IMR-90 (cell line): ENCODE results near the gene SYNE1. TPM values are rescaled to one million over a fixed set of nuclear protein-coding genes. Genes with fewer than 3 reads are reported as not detected.

Experiments
- ATAC-seq: fragments of 200-7000 bp; cut with Tn5 transposase; 2 replicates; pipeline ENCODE4 v1.9.1; 2020; ENCODE audit warnings: low read depth, mild to moderate bottlenecking, moderate library complexity
- BruUV-seq: library from RNA; stranded (reverse); fragments of 400-500 nt; replicated peaks from 2 replicates; lab custom pipeline; 2021; lab: Mats Ljungman, UMichigan
- CTCF ChIA-PET: fragments of 300-600 bp; formaldehyde crosslinking; extraction: SDS; loops from one replicate; lab custom pipeline; 2021; ENCODE audit warnings: antibody characterized with exemption; lab: Yijun Ruan, JAX
- POLR2A ChIA-PET: fragments of 300-600 bp; sonication (Branson Sonifier 250); formaldehyde crosslinking; loops from one replicate; lab custom pipeline; 2022; ENCODE audit warnings: antibody characterized with exemption; ENCODE audit not compliant: unreplicated experiment; lab: Charles Lee
- DNase-seq: peaks from one replicate; pipeline ENCODE4 v3.0.0; 2013
- H2AFZ ChIP-seq: replicated peaks from 2 replicates; pipeline ENCODE3; 2013; ENCODE audit warnings: low read length, mild to moderate bottlenecking; ENCODE audit not compliant: poor library complexity
- H2AK5ac ChIP-seq: 2 replicates; pipeline ENCODE4 v1.6.1; 2013; ENCODE audit warnings: low read depth, low read length, inconsistent platforms
- H2AK9ac ChIP-seq: replicated peaks from 2 replicates; pipeline ENCODE3; 2013; ENCODE audit warnings: mild to moderate bottlenecking, low read depth, low read length, moderate library complexity; ENCODE audit not compliant: poor library complexity
- H2BK120ac ChIP-seq: 2 replicates; pipeline ENCODE4 v1.6.1; 2013; ENCODE audit warnings: low read depth, low read length, inconsistent platforms
- H2BK15ac ChIP-seq: 3 replicates; pipeline ENCODE4 v1.6.1; 2013; ENCODE audit warnings: low read depth, low read length, inconsistent platforms
- H2BK20ac ChIP-seq: 2 replicates; pipeline ENCODE4 v1.6.1; 2013; ENCODE audit warnings: low read depth, mild to moderate bottlenecking, inconsistent platforms, low read length, moderate library complexity
- H2BK5ac ChIP-seq: 2 replicates; pipeline ENCODE4 v1.6.1; 2013; ENCODE audit warnings: mild to moderate bottlenecking, low read depth, low read length, inconsistent platforms; ENCODE audit not compliant: poor library complexity, severe bottlenecking
- H3K14ac ChIP-seq: replicated peaks from 2 replicates; pipeline ENCODE4 v1.6.1; 2013; ENCODE audit warnings: low read depth, low read length, inconsistent platforms
- H3K18ac ChIP-seq: 2 replicates; pipeline ENCODE4 v1.6.1; 2013; ENCODE audit warnings: low read depth, low read length, control low read depth
- H3K23ac ChIP-seq: 2 replicates; pipeline ENCODE4 v1.6.1; 2013; ENCODE audit warnings: low read depth, low read length, inconsistent platforms
- H3K27ac ChIP-seq: 2 replicates; pipeline ENCODE4 v1.5.1; 2013; ENCODE audit warnings: mild to moderate bottlenecking, control low read depth, low read length; ENCODE audit not compliant: insufficient read depth
- H3K27me3 ChIP-seq: 2 replicates; pipeline ENCODE4 v1.6.1; 2013; ENCODE audit warnings: low read length; ENCODE audit not compliant: control insufficient read depth, insufficient read depth
- H3K36me3 ChIP-seq: 2 replicates; pipeline ENCODE4 v1.6.1; 2013; ENCODE audit warnings: low read length, mixed read lengths; ENCODE audit not compliant: control insufficient read depth, insufficient read depth
- H3K4ac ChIP-seq: 2 replicates; pipeline ENCODE4 v1.6.1; 2013; ENCODE audit warnings: low read depth, low read length, inconsistent platforms
- H3K4me1 ChIP-seq: 2 replicates; pipeline ENCODE4 v1.6.1; 2013; ENCODE audit warnings: low read length, mixed read lengths; ENCODE audit not compliant: control insufficient read depth, insufficient read depth
- H3K4me2 ChIP-seq: 2 replicates; pipeline ENCODE4 v1.6.1; 2013; ENCODE audit warnings: low read depth, mild to moderate bottlenecking, control low read depth, low read length, moderate library complexity
- H3K4me3 ChIP-seq: 2 replicates; pipeline ENCODE4 v1.5.1; 2013; ENCODE audit warnings: low read depth, mild to moderate bottlenecking, control low read depth, low read length, moderate library complexity; ENCODE audit not compliant: insufficient read depth
- H3K56ac ChIP-seq: 2 replicates; pipeline ENCODE4 v1.6.1; 2013; ENCODE audit warnings: low read length, inconsistent platforms; ENCODE audit not compliant: insufficient read depth; ENCODE audit errors: extremely low read depth
- H3K79me1 ChIP-seq, 2 experiments: 2 replicates each; pipeline ENCODE4 v1.6.1; 2013; ENCODE audit warnings: low read length in 2 of 2, inconsistent platforms in 1 of 2, low read depth in 1 of 2
- H3K9ac ChIP-seq: 2 replicates; pipeline ENCODE4 v1.6.1; 2013; ENCODE audit warnings: low read depth, low read length, control low read depth
- H3K9me1 ChIP-seq: 2 replicates; pipeline ENCODE4 v1.6.1; 2013; ENCODE audit warnings: low read length, inconsistent platforms; ENCODE audit not compliant: insufficient read depth
- H3K9me3 ChIP-seq: 2 replicates; pipeline ENCODE4 v1.6.1; 2013; ENCODE audit warnings: low read length; ENCODE audit not compliant: control insufficient read depth, insufficient read depth
- H4K20me1 ChIP-seq: 2 replicates; pipeline ENCODE4 v1.6.1; 2013; ENCODE audit warnings: low read length, inconsistent platforms; ENCODE audit not compliant: insufficient read depth
- H4K5ac ChIP-seq: 2 replicates; pipeline ENCODE4 v1.6.1; 2013; ENCODE audit warnings: mild to moderate bottlenecking, low read depth, low read length, control low read depth
- H4K8ac ChIP-seq, 2 experiments: 2 replicates each; pipeline ENCODE4 v1.6.1; 2013; ENCODE audit warnings: low read depth in 2 of 2, low read length in 2 of 2, control low read depth in 1 of 2, inconsistent platforms in 1 of 2
- H4K91ac ChIP-seq: 2 replicates; pipeline ENCODE4 v1.6.1; 2013; ENCODE audit warnings: low read depth, low read length, inconsistent platforms; ENCODE audit not compliant: insufficient read depth
- ELK1 ChIP-seq: fragments of 150-350 bp; IDR thresholded peaks from 2 replicates; pipeline ENCODE4 v1.6.1; 2016; ENCODE audit warnings: low read depth, mild to moderate bottlenecking, low read length, moderate library complexity, borderline replicate concordance
- FOS ChIP-seq: fragments of 150-350 bp; IDR thresholded peaks from 2 replicates; pipeline ENCODE4 v1.6.1; 2016; ENCODE audit warnings: low read depth, low read length
- MAFK ChIP-seq: IDR thresholded peaks from 2 replicates; pipeline ENCODE4 v1.6.1; 2012; ENCODE audit warnings: low read depth, low read length, improper control_type of control experiment
- MAZ ChIP-seq: IDR thresholded peaks from 2 replicates; pipeline ENCODE4 v1.6.1; 2012; ENCODE audit warnings: low read depth, mild to moderate bottlenecking, low read length, improper control_type of control experiment, moderate library complexity, borderline replicate concordance
- MXI1 ChIP-seq: IDR thresholded peaks from 2 replicates; pipeline ENCODE4 v1.6.1; 2012; ENCODE audit warnings: low read depth, mild to moderate bottlenecking, low read length, moderate library complexity, borderline replicate concordance
- NFE2L2 ChIP-seq: fragments of 150-350 bp; IDR thresholded peaks from 2 replicates; pipeline ENCODE4 v1.6.1; 2016; ENCODE audit warnings: low read depth, mild to moderate bottlenecking, low read length
- POLR2A ChIP-seq: IDR thresholded peaks from 2 replicates; pipeline ENCODE4 v1.6.1; 2012; ENCODE audit warnings: mild to moderate bottlenecking, low read depth, low read length
- RAD21 ChIP-seq: IDR thresholded peaks from 2 replicates; pipeline ENCODE4 v1.6.1; 2012; ENCODE audit warnings: low read length, improper control_type of control experiment
- RCOR1 ChIP-seq: IDR thresholded peaks from 2 replicates; pipeline ENCODE4 v1.6.1; 2012; ENCODE audit warnings: mild to moderate bottlenecking, low read length, improper control_type of control experiment; ENCODE audit not compliant: insufficient replicate concordance
- WGBS, 2 experiments: methylation state at CpG; one replicate each; pipeline versions ENCODE4 v1.1.5 to v1.1.7; 2013; ENCODE audit warnings: missing lambda C conversion rate in 2 of 2; ENCODE audit not compliant: insufficient read length in 1 of 2; ENCODE audit errors: extremely low coverage in 2 of 2; 5-methylcytosine and 5-hydroxymethylcytosine counted together
- dilution Hi-C: fragments of 300-500 bp; cut with HindIII; formaldehyde crosslinking; loops from one replicate; pipeline ENCODE4 v1.14.3; 2018; ENCODE audit warnings: low sequenced_read_pairs; ENCODE audit not compliant: unreplicated experiment
- in situ Hi-C: fragments of 300-500 bp; cut with MboI; formaldehyde crosslinking; loops from 3 replicates; pipeline ENCODE4 v1.14.3; 2019; ENCODE audit warnings: low sequenced_read_pairs, inconsistent platforms, mixed read lengths
- intact Hi-C: fragments of 100-400 bp; cut with micrococcal nuclease; formaldehyde crosslinking; loops from 2 replicates; pipeline ENCODE4 v1.10.0; 2022
- polyA plus RNA-seq, 3 experiments: library from polyadenylated mRNA; depleted of rRNA; stranded (reverse); fragments of >200 nt; gene quantifications; 2 replicates each; pipeline ENCODE4 v1.2.3, GENCODE V29; 2012; ENCODE audit warnings: low replicate concordance in 1 of 3
- total RNA-seq: library from RNA; depleted of rRNA; stranded (reverse); fragments of >200 nt; gene quantifications from 2 replicates; pipeline ENCODE4 v1.2.3, GENCODE V29; 2012
- TF ChIP-seq, protein P1 (sequence below): fragments of 150-350 bp; IDR thresholded peaks from 2 replicates; pipeline ENCODE4 v1.6.1; 2017; ENCODE audit warnings: mild to moderate bottlenecking, antibody characterized with exemption, low read length, low read depth
- TF ChIP-seq, protein P2 (sequence below): conservative IDR thresholded peaks from 2 replicates; pipeline ENCODE4 v1.5.1; 2012; ENCODE audit warnings: mild to moderate bottlenecking, low read depth, low read length, improper control_type of control experiment

SYNE1 gene
- total and polyA plus RNA-seq, 2 of the 4 experiments (the other 2 are of a cell fraction) = 34.1 to 159 TPM

DNA sequence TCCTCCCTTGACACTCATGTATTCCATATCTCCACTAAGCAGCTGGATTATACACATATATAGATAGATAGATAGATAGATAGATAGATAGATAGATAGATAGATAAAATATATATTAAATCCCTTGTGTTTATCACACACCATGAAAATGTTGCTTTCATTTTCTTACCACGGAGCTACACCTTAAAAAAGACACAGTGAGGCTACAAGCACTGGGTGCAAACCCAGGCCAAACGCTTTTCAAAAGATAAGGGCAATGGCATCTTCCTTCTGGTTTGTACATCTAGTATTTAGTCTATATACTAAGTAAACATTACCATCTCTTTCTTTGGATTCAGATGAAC is 452.6 kb downstream of the SYNE1 start:
- dilution Hi-C loops = no loop called here
- no peak overlapping the region for H3K27ac ChIP-seq
- no peak overlapping the region for H3K14ac ChIP-seq
- H3K9ac ChIP-seq = no peak overlapping the region
- H4K8ac ChIP-seq = no peak overlapping the region
- no peak overlapping the region for H4K5ac ChIP-seq
- H2BK15ac ChIP-seq = no peak overlapping the region
- no peaks in the 10 kb centered on the region for H3K27me3 ChIP-seq
- no peak overlapping the region for H2AFZ ChIP-seq
- in situ Hi-C loops = no loop called here
- no peaks in the 10 kb centered on the region for H3K9me3 ChIP-seq
- no CpG with 5 or more reads among the region's 2 CpGs for WGBS, 2 experiments
- H2BK5ac ChIP-seq = no peak overlapping the region
- no peaks in the 10 kb centered on the region; the same call in 1 of the 2 replicates for H3K9me1 ChIP-seq
- H4K20me1 ChIP-seq = no peaks in the 10 kb centered on the region
- no peak overlapping the region for H3K4ac ChIP-seq
- no peak overlapping the region for H2AK5ac ChIP-seq
- H3K4me3 ChIP-seq = no peak overlapping the region
- no peak overlapping the region for H4K91ac ChIP-seq
- TF ChIP-seq MAFK (no peak), MAZ (no peak), FOS (no peak), RAD21 (no peak), MXI1 (no peak), RCOR1 (no peak), NFE2L2 (no peak), ELK1 (no peak), POLR2A (no peak)
- TF ChIP-seq, protein P1, sequence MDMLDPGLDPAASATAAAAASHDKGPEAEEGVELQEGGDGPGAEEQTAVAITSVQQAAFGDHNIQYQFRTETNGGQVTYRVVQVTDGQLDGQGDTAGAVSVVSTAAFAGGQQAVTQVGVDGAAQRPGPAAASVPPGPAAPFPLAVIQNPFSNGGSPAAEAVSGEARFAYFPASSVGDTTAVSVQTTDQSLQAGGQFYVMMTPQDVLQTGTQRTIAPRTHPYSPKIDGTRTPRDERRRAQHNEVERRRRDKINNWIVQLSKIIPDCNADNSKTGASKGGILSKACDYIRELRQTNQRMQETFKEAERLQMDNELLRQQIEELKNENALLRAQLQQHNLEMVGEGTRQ = no peak
- TF ChIP-seq, protein P2, sequence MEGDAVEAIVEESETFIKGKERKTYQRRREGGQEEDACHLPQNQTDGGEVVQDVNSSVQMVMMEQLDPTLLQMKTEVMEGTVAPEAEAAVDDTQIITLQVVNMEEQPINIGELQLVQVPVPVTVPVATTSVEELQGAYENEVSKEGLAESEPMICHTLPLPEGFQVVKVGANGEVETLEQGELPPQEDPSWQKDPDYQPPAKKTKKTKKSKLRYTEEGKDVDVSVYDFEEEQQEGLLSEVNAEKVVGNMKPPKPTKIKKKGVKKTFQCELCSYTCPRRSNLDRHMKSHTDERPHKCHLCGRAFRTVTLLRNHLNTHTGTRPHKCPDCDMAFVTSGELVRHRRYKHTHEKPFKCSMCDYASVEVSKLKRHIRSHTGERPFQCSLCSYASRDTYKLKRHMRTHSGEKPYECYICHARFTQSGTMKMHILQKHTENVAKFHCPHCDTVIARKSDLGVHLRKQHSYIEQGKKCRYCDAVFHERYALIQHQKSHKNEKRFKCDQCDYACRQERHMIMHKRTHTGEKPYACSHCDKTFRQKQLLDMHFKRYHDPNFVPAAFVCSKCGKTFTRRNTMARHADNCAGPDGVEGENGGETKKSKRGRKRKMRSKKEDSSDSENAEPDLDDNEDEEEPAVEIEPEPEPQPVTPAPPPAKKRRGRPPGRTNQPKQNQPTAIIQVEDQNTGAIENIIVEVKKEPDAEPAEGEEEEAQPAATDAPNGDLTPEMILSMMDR = no peak
- ChIA-PET CTCF (interaction anchor here (1.1 to 1.3 kb wide), 2 partner anchors 30 to 84 kb away, joined by 3 to 4 read pairs; no protein-coding TSS in a partner anchor), POLR2A (no interaction called here)
- H3K23ac ChIP-seq = no peak overlapping the region
- H2BK20ac ChIP-seq = no peak overlapping the region
- no peaks in the 10 kb centered on the region; a peak in 1 of 4 replicates for H3K79me1 ChIP-seq
- H3K36me3 ChIP-seq = peaks cover 10% of the 10 kb centered on the region
- no peak overlapping the region for H3K4me2 ChIP-seq
- no peaks in the 10 kb centered on the region for H3K4me1 ChIP-seq
- no peak overlapping the region for H2BK120ac ChIP-seq
- no peak overlapping the region for H2AK9ac ChIP-seq
- no peak overlapping the region for H3K18ac ChIP-seq
- intact Hi-C loops = no loop called here
- DNase-seq = no peak
- ATAC-seq = no peak
- BruUV-seq = no TSS peak
- no peak overlapping the region for H3K56ac ChIP-seq
